IMR-90 (cell line): Measurements from ENCODE around the gene FBH1. TPM values are rescaled to one million over a fixed set of nuclear protein-coding genes. Genes with fewer than 3 reads are reported as not detected.

Source experiments
- ATAC-seq: fragments of 200-7000 bp; cut with Tn5 transposase; 2 replicates; pipeline ENCODE4 v1.9.1; 2020; ENCODE audit warnings: low read depth, mild to moderate bottlenecking, moderate library complexity
- BruUV-seq: library from RNA; stranded (reverse); fragments of 400-500 nt; replicated peaks from 2 replicates; lab custom pipeline; 2021; lab: Mats Ljungman, UMichigan
- CTCF ChIA-PET: fragments of 300-600 bp; formaldehyde crosslinking; extraction: SDS; loops from one replicate; lab custom pipeline; 2021; ENCODE audit warnings: antibody characterized with exemption; lab: Yijun Ruan, JAX
- POLR2A ChIA-PET: fragments of 300-600 bp; sonication (Branson Sonifier 250); formaldehyde crosslinking; loops from one replicate; lab custom pipeline; 2022; ENCODE audit warnings: antibody characterized with exemption; ENCODE audit not compliant: unreplicated experiment; lab: Charles Lee
- DNase-seq: peaks from one replicate; pipeline ENCODE4 v3.0.0; 2013
- H2AFZ ChIP-seq: replicated peaks from 2 replicates; pipeline ENCODE3; 2013; ENCODE audit warnings: low read length, mild to moderate bottlenecking; ENCODE audit not compliant: poor library complexity
- H2AK5ac ChIP-seq: 2 replicates; pipeline ENCODE4 v1.6.1; 2013; ENCODE audit warnings: low read depth, low read length, inconsistent platforms
- H2AK9ac ChIP-seq: replicated peaks from 2 replicates; pipeline ENCODE3; 2013; ENCODE audit warnings: mild to moderate bottlenecking, low read depth, low read length, moderate library complexity; ENCODE audit not compliant: poor library complexity
- H2BK120ac ChIP-seq: 2 replicates; pipeline ENCODE4 v1.6.1; 2013; ENCODE audit warnings: low read depth, low read length, inconsistent platforms
- H2BK15ac ChIP-seq: 3 replicates; pipeline ENCODE4 v1.6.1; 2013; ENCODE audit warnings: low read depth, low read length, inconsistent platforms
- H2BK20ac ChIP-seq: 2 replicates; pipeline ENCODE4 v1.6.1; 2013; ENCODE audit warnings: low read depth, mild to moderate bottlenecking, inconsistent platforms, low read length, moderate library complexity
- H2BK5ac ChIP-seq: 2 replicates; pipeline ENCODE4 v1.6.1; 2013; ENCODE audit warnings: mild to moderate bottlenecking, low read depth, low read length, inconsistent platforms; ENCODE audit not compliant: poor library complexity, severe bottlenecking
- H3K14ac ChIP-seq: replicated peaks from 2 replicates; pipeline ENCODE4 v1.6.1; 2013; ENCODE audit warnings: low read depth, low read length, inconsistent platforms
- H3K18ac ChIP-seq: 2 replicates; pipeline ENCODE4 v1.6.1; 2013; ENCODE audit warnings: low read depth, low read length, control low read depth
- H3K23ac ChIP-seq: 2 replicates; pipeline ENCODE4 v1.6.1; 2013; ENCODE audit warnings: low read depth, low read length, inconsistent platforms
- H3K27ac ChIP-seq: 2 replicates; pipeline ENCODE4 v1.5.1; 2013; ENCODE audit warnings: mild to moderate bottlenecking, control low read depth, low read length; ENCODE audit not compliant: insufficient read depth
- H3K27me3 ChIP-seq: 2 replicates; pipeline ENCODE4 v1.6.1; 2013; ENCODE audit warnings: low read length; ENCODE audit not compliant: control insufficient read depth, insufficient read depth
- H3K36me3 ChIP-seq: 2 replicates; pipeline ENCODE4 v1.6.1; 2013; ENCODE audit warnings: low read length, mixed read lengths; ENCODE audit not compliant: control insufficient read depth, insufficient read depth
- H3K4ac ChIP-seq: 2 replicates; pipeline ENCODE4 v1.6.1; 2013; ENCODE audit warnings: low read depth, low read length, inconsistent platforms
- H3K4me1 ChIP-seq: 2 replicates; pipeline ENCODE4 v1.6.1; 2013; ENCODE audit warnings: low read length, mixed read lengths; ENCODE audit not compliant: control insufficient read depth, insufficient read depth
- H3K4me2 ChIP-seq: 2 replicates; pipeline ENCODE4 v1.6.1; 2013; ENCODE audit warnings: low read depth, mild to moderate bottlenecking, control low read depth, low read length, moderate library complexity
- H3K4me3 ChIP-seq: 2 replicates; pipeline ENCODE4 v1.5.1; 2013; ENCODE audit warnings: low read depth, mild to moderate bottlenecking, control low read depth, low read length, moderate library complexity; ENCODE audit not compliant: insufficient read depth
- H3K56ac ChIP-seq: 2 replicates; pipeline ENCODE4 v1.6.1; 2013; ENCODE audit warnings: low read length, inconsistent platforms; ENCODE audit not compliant: insufficient read depth; ENCODE audit errors: extremely low read depth
- H3K79me1 ChIP-seq, 2 experiments: 2 replicates each; pipeline ENCODE4 v1.6.1; 2013; ENCODE audit warnings: low read length in 2 of 2, inconsistent platforms in 1 of 2, low read depth in 1 of 2
- H3K9ac ChIP-seq: 2 replicates; pipeline ENCODE4 v1.6.1; 2013; ENCODE audit warnings: low read depth, low read length, control low read depth
- H3K9me1 ChIP-seq: 2 replicates; pipeline ENCODE4 v1.6.1; 2013; ENCODE audit warnings: low read length, inconsistent platforms; ENCODE audit not compliant: insufficient read depth
- H3K9me3 ChIP-seq: 2 replicates; pipeline ENCODE4 v1.6.1; 2013; ENCODE audit warnings: low read length; ENCODE audit not compliant: control insufficient read depth, insufficient read depth
- H4K20me1 ChIP-seq: 2 replicates; pipeline ENCODE4 v1.6.1; 2013; ENCODE audit warnings: low read length, inconsistent platforms; ENCODE audit not compliant: insufficient read depth
- H4K5ac ChIP-seq: 2 replicates; pipeline ENCODE4 v1.6.1; 2013; ENCODE audit warnings: mild to moderate bottlenecking, low read depth, low read length, control low read depth
- H4K8ac ChIP-seq, 2 experiments: 2 replicates each; pipeline ENCODE4 v1.6.1; 2013; ENCODE audit warnings: low read depth in 2 of 2, low read length in 2 of 2, control low read depth in 1 of 2, inconsistent platforms in 1 of 2
- H4K91ac ChIP-seq: 2 replicates; pipeline ENCODE4 v1.6.1; 2013; ENCODE audit warnings: low read depth, low read length, inconsistent platforms; ENCODE audit not compliant: insufficient read depth
- BHLHE40 ChIP-seq: fragments of 150-350 bp; IDR thresholded peaks from 2 replicates; pipeline ENCODE4 v1.6.1; 2016; ENCODE audit warnings: mild to moderate bottlenecking, low read depth, low read length
- CEBPB ChIP-seq: IDR thresholded peaks from 2 replicates; pipeline ENCODE4 v1.6.1; 2012; ENCODE audit warnings: low read depth, low read length, improper control_type of control experiment
- CHD1 ChIP-seq: IDR thresholded peaks from 2 replicates; pipeline ENCODE4 v1.6.1; 2012; ENCODE audit warnings: low read depth, low read length, improper control_type of control experiment
- CTCF ChIP-seq: conservative IDR thresholded peaks from 2 replicates; pipeline ENCODE4 v1.5.1; 2012; ENCODE audit warnings: mild to moderate bottlenecking, low read depth, low read length, improper control_type of control experiment
- ELK1 ChIP-seq: fragments of 150-350 bp; IDR thresholded peaks from 2 replicates; pipeline ENCODE4 v1.6.1; 2016; ENCODE audit warnings: low read depth, mild to moderate bottlenecking, low read length, moderate library complexity, borderline replicate concordance
- FOS ChIP-seq: fragments of 150-350 bp; IDR thresholded peaks from 2 replicates; pipeline ENCODE4 v1.6.1; 2016; ENCODE audit warnings: low read depth, low read length
- MAFK ChIP-seq: IDR thresholded peaks from 2 replicates; pipeline ENCODE4 v1.6.1; 2012; ENCODE audit warnings: low read depth, low read length, improper control_type of control experiment
- MAZ ChIP-seq: IDR thresholded peaks from 2 replicates; pipeline ENCODE4 v1.6.1; 2012; ENCODE audit warnings: low read depth, mild to moderate bottlenecking, low read length, improper control_type of control experiment, moderate library complexity, borderline replicate concordance
- MXI1 ChIP-seq: IDR thresholded peaks from 2 replicates; pipeline ENCODE4 v1.6.1; 2012; ENCODE audit warnings: low read depth, mild to moderate bottlenecking, low read length, moderate library complexity, borderline replicate concordance
- NFE2L2 ChIP-seq: fragments of 150-350 bp; IDR thresholded peaks from 2 replicates; pipeline ENCODE4 v1.6.1; 2016; ENCODE audit warnings: low read depth, mild to moderate bottlenecking, low read length
- POLR2A ChIP-seq: IDR thresholded peaks from 2 replicates; pipeline ENCODE4 v1.6.1; 2012; ENCODE audit warnings: mild to moderate bottlenecking, low read depth, low read length
- RAD21 ChIP-seq: IDR thresholded peaks from 2 replicates; pipeline ENCODE4 v1.6.1; 2012; ENCODE audit warnings: low read length, improper control_type of control experiment
- RCOR1 ChIP-seq: IDR thresholded peaks from 2 replicates; pipeline ENCODE4 v1.6.1; 2012; ENCODE audit warnings: mild to moderate bottlenecking, low read length, improper control_type of control experiment; ENCODE audit not compliant: insufficient replicate concordance
- RFX5 ChIP-seq: IDR thresholded peaks from 2 replicates; pipeline ENCODE4 v1.8.0; 2012; ENCODE audit warnings: low read depth, mild to moderate bottlenecking, low read length, moderate library complexity
- SMC3 ChIP-seq: fragments of 150-350 bp; IDR thresholded peaks from 2 replicates; pipeline ENCODE4 v1.6.1; 2016; ENCODE audit warnings: low read depth, mild to moderate bottlenecking, antibody characterized with exemption, low read length, moderate library complexity
- USF2 ChIP-seq: fragments of 150-350 bp; IDR thresholded peaks from 2 replicates; pipeline ENCODE4 v1.6.1; 2017; ENCODE audit warnings: mild to moderate bottlenecking, antibody characterized with exemption, low read length, low read depth
- WGBS, 2 experiments: methylation state at CpG; one replicate each; pipeline versions ENCODE4 v1.1.5 to v1.1.7; 2013; ENCODE audit warnings: missing lambda C conversion rate in 2 of 2; ENCODE audit not compliant: insufficient read length in 1 of 2; ENCODE audit errors: extremely low coverage in 2 of 2; 5-methylcytosine and 5-hydroxymethylcytosine counted together
- dilution Hi-C: fragments of 300-500 bp; cut with HindIII; formaldehyde crosslinking; loops from one replicate; pipeline ENCODE4 v1.14.3; 2018; ENCODE audit warnings: low sequenced_read_pairs; ENCODE audit not compliant: unreplicated experiment
- in situ Hi-C: fragments of 300-500 bp; cut with MboI; formaldehyde crosslinking; loops from 3 replicates; pipeline ENCODE4 v1.14.3; 2019; ENCODE audit warnings: low sequenced_read_pairs, inconsistent platforms, mixed read lengths
- intact Hi-C: fragments of 100-400 bp; cut with micrococcal nuclease; formaldehyde crosslinking; loops from 2 replicates; pipeline ENCODE4 v1.10.0; 2022
- polyA plus RNA-seq, 3 experiments: library from polyadenylated mRNA; depleted of rRNA; stranded (reverse); fragments of >200 nt; gene quantifications; 2 replicates each; pipeline ENCODE4 v1.2.3, GENCODE V29; 2012; ENCODE audit warnings: low replicate concordance in 1 of 3
- total RNA-seq: library from RNA; depleted of rRNA; stranded (reverse); fragments of >200 nt; gene quantifications from 2 replicates; pipeline ENCODE4 v1.2.3, GENCODE V29; 2012

Gene FBH1
- total and polyA plus RNA-seq, 2 of the 4 experiments (the other 2 are of a cell fraction), result 59.3 to 72.2 TPM

- WGBS, 2 experiments, result 100% methylated on average over 8 of the region's 13 CpGs; no CpG with 5 or more reads in 1 of the 2 experiments
- Histone ChIP-seq H4K8ac (no peak overlapping the region), H4K20me1 (peaks cover 24% of the 10 kb centered on the region), H3K9me3 (peaks cover 4% of the 10 kb centered on the region), H2AK9ac (no peak overlapping the region), H3K56ac (no peak overlapping the region), H3K4me2 (no peak overlapping the region), H3K4ac (no peak overlapping the region), H3K9ac (no peak overlapping the region), H3K36me3 (peaks cover 18% of the 10 kb centered on the region), H3K4me3 (no peak overlapping the region), H2AK5ac (no peak overlapping the region), H3K27ac (no peak overlapping the region), H3K9me1 (peaks cover 6% of the 10 kb centered on the region), H2BK120ac (no peak overlapping the region), H4K5ac (no peak overlapping the region), H2BK20ac (no peak overlapping the region), H2BK5ac (no peak overlapping the region), H3K18ac (no peak overlapping the region), H3K79me1 (peaks cover 52 to 75% of the 10 kb centered on the region in 2 experiments), H3K27me3 (no peaks in the 10 kb centered on the region), H3K4me1 (no peaks in the 10 kb centered on the region), H3K14ac (no peak overlapping the region), H2AFZ (no peak overlapping the region), H3K23ac (no peak overlapping the region), H4K91ac (no peak overlapping the region), H2BK15ac (no peak overlapping the region)
- intact Hi-C loops (no loop called here), in situ Hi-C loops (no loop called here), dilution Hi-C loops (no loop called here)
- no peak for TF ChIP-seq NFE2L2
- no peak for TF ChIP-seq MAFK
- TF ChIP-seq RFX5, result no peak
- no peak for TF ChIP-seq RAD21
- TF ChIP-seq CTCF, result no peak
- TF ChIP-seq MAZ, result no peak
- no peak for TF ChIP-seq MXI1
- no peak for TF ChIP-seq FOS
- no peak for TF ChIP-seq POLR2A
- no peak for TF ChIP-seq RCOR1
- no peak for TF ChIP-seq ELK1
- TF ChIP-seq BHLHE40, result no peak
- TF ChIP-seq CEBPB, result no peak
- TF ChIP-seq CHD1, result no peak
- TF ChIP-seq USF2, result no peak
- TF ChIP-seq SMC3, result no peak
- ChIA-PET POLR2A (no interaction called here), CTCF (no interaction called here)
- ATAC-seq (no peak), DNase-seq (no peak)
- BruUV-seq, result no TSS peak
Measured at GRCh38 chr10:5900247-5900646, 10.2 kb downstream of the FBH1 start.
